Measurements from ENCODE around the gene ENTHD1. TPM values are rescaled to one million over a fixed set of nuclear protein-coding genes. Genes with fewer than 3 reads are reported as not detected.

Gene ENTHD1
- total and polyA plus RNA-seq, 2 donors (not counting 3 experiments of a cell fraction or from before 2014, with no cell fraction given) = not detected

DNA sequence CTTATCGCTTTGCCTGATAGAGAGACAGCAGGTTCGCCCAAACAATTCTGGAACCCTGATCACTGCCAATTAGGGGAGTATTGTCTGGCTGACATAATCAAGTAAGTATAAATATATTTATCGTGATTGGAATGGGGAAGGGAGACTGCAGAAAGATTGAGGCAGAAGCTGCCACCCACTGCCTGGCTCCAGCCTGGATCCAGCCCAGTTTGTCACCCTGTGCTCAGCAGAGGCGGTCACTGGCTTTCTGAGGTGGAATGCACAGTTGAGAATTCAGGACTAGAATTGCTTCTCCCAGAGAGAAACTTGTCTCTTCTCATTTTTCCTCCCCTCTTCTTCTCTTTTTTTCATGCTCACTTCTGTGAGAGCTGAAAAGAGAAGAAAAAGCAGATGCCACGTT lies 33.2 kb upstream of the ENTHD1 start:
- intact Hi-C loops (cut with micrococcal nuclease) (no loop called here), dilution Hi-C loops (cut with MboI; ENCODE audit: extremely low pct_ligation_motif_present, low sequenced_read_pairs) (no loop called here)
- H3K4me3 ChIP-seq (replicated peaks in 1 of 3; ENCODE audit: insufficient read depth in 1 of 3, low read depth in 1 of 3, low read length in 3 of 3) = no peak overlapping the region
- H3K9me1 ChIP-seq (replicated peaks; ENCODE audit: control insufficient read depth, extremely low read depth, insufficient read depth, low read length) = no peaks in the 10 kb centered on the region
- H3K36me3 ChIP-seq (ENCODE audit: control insufficient read depth in 2 of 2, extremely low read depth in 1 of 2, insufficient read depth in 2 of 2, low read length in 2 of 2) = no peaks in the 10 kb centered on the region
- BruUV-seq (replicated peaks) = no TSS peak
- TF ChIP-seq MYC (IDR thresholded peaks at IDR 0.05; ENCODE audit: low read depth, low read length) (no peak), POLR2A (IDR thresholded peaks at IDR 0.05; ENCODE audit: low read depth, low read length) (no peak), EZH2 (IDR thresholded peaks at IDR 0.05; ENCODE audit: borderline replicate concordance, low read depth, low read length, severe bottlenecking) (no peak), FOS (IDR thresholded peaks at IDR 0.05; ENCODE audit: borderline replicate concordance, insufficient read depth, low read length) (no peak), JUN (IDR thresholded peaks at IDR 0.05; ENCODE audit: borderline replicate concordance, insufficient read depth, insufficient read length, low read depth) (no peak), POLR2AphosphoS5 (IDR thresholded peaks at IDR 0.05; ENCODE audit: insufficient read depth, low read depth, low read length) (no peak), GATA2 (IDR thresholded peaks at IDR 0.05; ENCODE audit: insufficient read depth, insufficient read length, low read depth, low read length) (no peak)
- TF ChIP-seq, protein P1, sequence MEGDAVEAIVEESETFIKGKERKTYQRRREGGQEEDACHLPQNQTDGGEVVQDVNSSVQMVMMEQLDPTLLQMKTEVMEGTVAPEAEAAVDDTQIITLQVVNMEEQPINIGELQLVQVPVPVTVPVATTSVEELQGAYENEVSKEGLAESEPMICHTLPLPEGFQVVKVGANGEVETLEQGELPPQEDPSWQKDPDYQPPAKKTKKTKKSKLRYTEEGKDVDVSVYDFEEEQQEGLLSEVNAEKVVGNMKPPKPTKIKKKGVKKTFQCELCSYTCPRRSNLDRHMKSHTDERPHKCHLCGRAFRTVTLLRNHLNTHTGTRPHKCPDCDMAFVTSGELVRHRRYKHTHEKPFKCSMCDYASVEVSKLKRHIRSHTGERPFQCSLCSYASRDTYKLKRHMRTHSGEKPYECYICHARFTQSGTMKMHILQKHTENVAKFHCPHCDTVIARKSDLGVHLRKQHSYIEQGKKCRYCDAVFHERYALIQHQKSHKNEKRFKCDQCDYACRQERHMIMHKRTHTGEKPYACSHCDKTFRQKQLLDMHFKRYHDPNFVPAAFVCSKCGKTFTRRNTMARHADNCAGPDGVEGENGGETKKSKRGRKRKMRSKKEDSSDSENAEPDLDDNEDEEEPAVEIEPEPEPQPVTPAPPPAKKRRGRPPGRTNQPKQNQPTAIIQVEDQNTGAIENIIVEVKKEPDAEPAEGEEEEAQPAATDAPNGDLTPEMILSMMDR (IDR thresholded peaks at IDR 0.05; ENCODE audit: extremely low read depth in 1 of 2, insufficient read depth in 1 of 2, low read depth in 1 of 2, low read length in 2 of 2) = no peak
- TF ChIP-seq, protein P2, sequence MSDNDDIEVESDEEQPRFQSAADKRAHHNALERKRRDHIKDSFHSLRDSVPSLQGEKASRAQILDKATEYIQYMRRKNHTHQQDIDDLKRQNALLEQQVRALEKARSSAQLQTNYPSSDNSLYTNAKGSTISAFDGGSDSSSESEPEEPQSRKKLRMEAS (IDR thresholded peaks at IDR 0.05; ENCODE audit: insufficient read depth, insufficient read length) = no peak
- no peaks in the 10 kb centered on the region for H4K20me1 ChIP-seq (replicated peaks; ENCODE audit: control insufficient read depth, extremely low read depth, insufficient read depth, low read length)
- no peaks in the 10 kb centered on the region for H3K9me3 ChIP-seq (replicated peaks; ENCODE audit: control insufficient read depth, insufficient read depth, low read length)
- no peak overlapping the region for H3K27ac ChIP-seq (ENCODE audit: insufficient read depth, low read depth, low read length)
- DNase-seq (ENCODE audit: low read depth, low spot score) (no peak), FAIRE-seq (no peak)
- POLR2A ChIA-PET = no interaction called here
- H3K4me2 ChIP-seq (ENCODE audit: insufficient read depth, low read length) = no peak overlapping the region
- CTCF ChIA-PET = interaction anchor here (1.1 to 1.2 kb wide), 2 partner anchors 8 to 12 kb away, joined by 3 read pairs; no protein-coding TSS in a partner anchor
- peaks cover 25 to 27% of the 10 kb centered on the region in 2 experiments for H3K27me3 ChIP-seq (ENCODE audit: control insufficient read depth in 2 of 2, insufficient read depth in 2 of 2, low read length in 2 of 2)
- no peaks in the 10 kb centered on the region for H3K4me1 ChIP-seq (ENCODE audit: control insufficient read depth, extremely low read depth, insufficient read depth, low read length)
- no peak overlapping the region for H3K9ac ChIP-seq (replicated peaks; ENCODE audit: extremely low read depth, insufficient read depth, low read length)
- no peak overlapping the region for H2AFZ ChIP-seq (ENCODE audit: low read depth, low read length)
- no peaks in the 10 kb centered on the region for H3K79me2 ChIP-seq (ENCODE audit: control insufficient read depth, insufficient read depth, low read length)
